CD4-positive, alpha-beta T cell treated with Interleukin-4 for 1 hour (primary cell): Measurements from ENCODE around the gene PXDN.

Experiments used
- DNase-seq, 2 donors: peaks; one replicate each; pipeline ENCODE4 v3.0.0-alpha.2; 2020 to 2022

The PXDN gene

GRCh38 chr2:1590596-1591460 lies 153.5 kb downstream of the PXDN start:
- no peak for DNase-seq

- DNase-seq, result no peak
Measured at GRCh38 chr2:1588978-1589621, 155.2 kb downstream of the PXDN start.

GRCh38 chr2:1588051-1588977 lies 156.0 kb downstream of the PXDN start:
- DNase-seq, result no peak

- no peak for DNase-seq
Measured at GRCh38 chr2:1586923-1587840, 157.1 kb downstream of the PXDN start.

- DNase-seq, result no peak
Measured at GRCh38 chr2:1586251-1586922, 157.9 kb downstream of the PXDN start.

GRCh38 chr2:1585635-1586034 lies 158.7 kb downstream of the PXDN start:
- no peak for DNase-seq

- no peak for DNase-seq
Measured at GRCh38 chr2:1584691-1585485, 159.4 kb downstream of the PXDN start.

GRCh38 chr2:1584051-1584531 lies 160.2 kb downstream of the PXDN start:
- no peak for DNase-seq

GRCh38 chr2:1582891-1583341 lies 161.4 kb downstream of the PXDN start:
- DNase-seq, result no peak

- DNase-seq, result no peak
Measured at GRCh38 chr2:1581965-1582625, 162.2 kb downstream of the PXDN start.
